IMR-90 (cell line): ENCODE results near the gene IFT57. TPM values are rescaled to one million over a fixed set of nuclear protein-coding genes. Genes with fewer than 3 reads are reported as not detected.

ENCODE experiments used
- ATAC-seq: fragments of 200-7000 bp; cut with Tn5 transposase; 2 replicates; pipeline ENCODE4 v1.9.1; 2020; ENCODE audit warnings: low read depth, mild to moderate bottlenecking, moderate library complexity
- BruUV-seq: library from RNA; stranded (reverse); fragments of 400-500 nt; replicated peaks from 2 replicates; lab custom pipeline; 2021; lab: Mats Ljungman, UMichigan
- CTCF ChIA-PET: fragments of 300-600 bp; formaldehyde crosslinking; extraction: SDS; loops from one replicate; lab custom pipeline; 2021; ENCODE audit warnings: antibody characterized with exemption; lab: Yijun Ruan, JAX
- POLR2A ChIA-PET: fragments of 300-600 bp; sonication (Branson Sonifier 250); formaldehyde crosslinking; loops from one replicate; lab custom pipeline; 2022; ENCODE audit warnings: antibody characterized with exemption; ENCODE audit not compliant: unreplicated experiment; lab: Charles Lee
- DNase-seq: peaks from one replicate; pipeline ENCODE4 v3.0.0; 2013
- H2AFZ ChIP-seq: replicated peaks from 2 replicates; pipeline ENCODE3; 2013; ENCODE audit warnings: low read length, mild to moderate bottlenecking; ENCODE audit not compliant: poor library complexity
- H2AK5ac ChIP-seq: 2 replicates; pipeline ENCODE4 v1.6.1; 2013; ENCODE audit warnings: low read depth, low read length, inconsistent platforms
- H2AK9ac ChIP-seq: replicated peaks from 2 replicates; pipeline ENCODE3; 2013; ENCODE audit warnings: mild to moderate bottlenecking, low read depth, low read length, moderate library complexity; ENCODE audit not compliant: poor library complexity
- H2BK120ac ChIP-seq: 2 replicates; pipeline ENCODE4 v1.6.1; 2013; ENCODE audit warnings: low read depth, low read length, inconsistent platforms
- H2BK15ac ChIP-seq: 3 replicates; pipeline ENCODE4 v1.6.1; 2013; ENCODE audit warnings: low read depth, low read length, inconsistent platforms
- H2BK20ac ChIP-seq: 2 replicates; pipeline ENCODE4 v1.6.1; 2013; ENCODE audit warnings: low read depth, mild to moderate bottlenecking, inconsistent platforms, low read length, moderate library complexity
- H2BK5ac ChIP-seq: 2 replicates; pipeline ENCODE4 v1.6.1; 2013; ENCODE audit warnings: mild to moderate bottlenecking, low read depth, low read length, inconsistent platforms; ENCODE audit not compliant: poor library complexity, severe bottlenecking
- H3K14ac ChIP-seq: replicated peaks from 2 replicates; pipeline ENCODE4 v1.6.1; 2013; ENCODE audit warnings: low read depth, low read length, inconsistent platforms
- H3K18ac ChIP-seq: 2 replicates; pipeline ENCODE4 v1.6.1; 2013; ENCODE audit warnings: low read depth, low read length, control low read depth
- H3K23ac ChIP-seq: 2 replicates; pipeline ENCODE4 v1.6.1; 2013; ENCODE audit warnings: low read depth, low read length, inconsistent platforms
- H3K27ac ChIP-seq: 2 replicates; pipeline ENCODE4 v1.5.1; 2013; ENCODE audit warnings: mild to moderate bottlenecking, control low read depth, low read length; ENCODE audit not compliant: insufficient read depth
- H3K27me3 ChIP-seq: 2 replicates; pipeline ENCODE4 v1.6.1; 2013; ENCODE audit warnings: low read length; ENCODE audit not compliant: control insufficient read depth, insufficient read depth
- H3K36me3 ChIP-seq: 2 replicates; pipeline ENCODE4 v1.6.1; 2013; ENCODE audit warnings: low read length, mixed read lengths; ENCODE audit not compliant: control insufficient read depth, insufficient read depth
- H3K4ac ChIP-seq: 2 replicates; pipeline ENCODE4 v1.6.1; 2013; ENCODE audit warnings: low read depth, low read length, inconsistent platforms
- H3K4me1 ChIP-seq: 2 replicates; pipeline ENCODE4 v1.6.1; 2013; ENCODE audit warnings: low read length, mixed read lengths; ENCODE audit not compliant: control insufficient read depth, insufficient read depth
- H3K4me2 ChIP-seq: 2 replicates; pipeline ENCODE4 v1.6.1; 2013; ENCODE audit warnings: low read depth, mild to moderate bottlenecking, control low read depth, low read length, moderate library complexity
- H3K4me3 ChIP-seq: 2 replicates; pipeline ENCODE4 v1.5.1; 2013; ENCODE audit warnings: low read depth, mild to moderate bottlenecking, control low read depth, low read length, moderate library complexity; ENCODE audit not compliant: insufficient read depth
- H3K56ac ChIP-seq: 2 replicates; pipeline ENCODE4 v1.6.1; 2013; ENCODE audit warnings: low read length, inconsistent platforms; ENCODE audit not compliant: insufficient read depth; ENCODE audit errors: extremely low read depth
- H3K79me1 ChIP-seq, 2 experiments: 2 replicates each; pipeline ENCODE4 v1.6.1; 2013; ENCODE audit warnings: low read length in 2 of 2, inconsistent platforms in 1 of 2, low read depth in 1 of 2
- H3K9ac ChIP-seq: 2 replicates; pipeline ENCODE4 v1.6.1; 2013; ENCODE audit warnings: low read depth, low read length, control low read depth
- H3K9me1 ChIP-seq: 2 replicates; pipeline ENCODE4 v1.6.1; 2013; ENCODE audit warnings: low read length, inconsistent platforms; ENCODE audit not compliant: insufficient read depth
- H3K9me3 ChIP-seq: 2 replicates; pipeline ENCODE4 v1.6.1; 2013; ENCODE audit warnings: low read length; ENCODE audit not compliant: control insufficient read depth, insufficient read depth
- H4K20me1 ChIP-seq: 2 replicates; pipeline ENCODE4 v1.6.1; 2013; ENCODE audit warnings: low read length, inconsistent platforms; ENCODE audit not compliant: insufficient read depth
- H4K5ac ChIP-seq: 2 replicates; pipeline ENCODE4 v1.6.1; 2013; ENCODE audit warnings: mild to moderate bottlenecking, low read depth, low read length, control low read depth
- H4K8ac ChIP-seq, 2 experiments: 2 replicates each; pipeline ENCODE4 v1.6.1; 2013; ENCODE audit warnings: low read depth in 2 of 2, low read length in 2 of 2, control low read depth in 1 of 2, inconsistent platforms in 1 of 2
- H4K91ac ChIP-seq: 2 replicates; pipeline ENCODE4 v1.6.1; 2013; ENCODE audit warnings: low read depth, low read length, inconsistent platforms; ENCODE audit not compliant: insufficient read depth
- SMC3 ChIP-seq: fragments of 150-350 bp; IDR thresholded peaks from 2 replicates; pipeline ENCODE4 v1.6.1; 2016; ENCODE audit warnings: low read depth, mild to moderate bottlenecking, antibody characterized with exemption, low read length, moderate library complexity
- WGBS, 2 experiments: methylation state at CpG; one replicate each; pipeline versions ENCODE4 v1.1.5 to v1.1.7; 2013; ENCODE audit warnings: missing lambda C conversion rate in 2 of 2; ENCODE audit not compliant: insufficient read length in 1 of 2; ENCODE audit errors: extremely low coverage in 2 of 2; 5-methylcytosine and 5-hydroxymethylcytosine counted together
- dilution Hi-C: fragments of 300-500 bp; cut with HindIII; formaldehyde crosslinking; loops from one replicate; pipeline ENCODE4 v1.14.3; 2018; ENCODE audit warnings: low sequenced_read_pairs; ENCODE audit not compliant: unreplicated experiment
- in situ Hi-C: fragments of 300-500 bp; cut with MboI; formaldehyde crosslinking; loops from 3 replicates; pipeline ENCODE4 v1.14.3; 2019; ENCODE audit warnings: low sequenced_read_pairs, inconsistent platforms, mixed read lengths
- intact Hi-C: fragments of 100-400 bp; cut with micrococcal nuclease; formaldehyde crosslinking; loops from 2 replicates; pipeline ENCODE4 v1.10.0; 2022
- polyA plus RNA-seq, 3 experiments: library from polyadenylated mRNA; depleted of rRNA; stranded (reverse); fragments of >200 nt; gene quantifications; 2 replicates each; pipeline ENCODE4 v1.2.3, GENCODE V29; 2012; ENCODE audit warnings: low replicate concordance in 1 of 3
- total RNA-seq: library from RNA; depleted of rRNA; stranded (reverse); fragments of >200 nt; gene quantifications from 2 replicates; pipeline ENCODE4 v1.2.3, GENCODE V29; 2012
- TF ChIP-seq, protein P1 (sequence below): conservative IDR thresholded peaks from 2 replicates; pipeline ENCODE4 v1.5.1; 2012; ENCODE audit warnings: mild to moderate bottlenecking, low read depth, low read length, improper control_type of control experiment

The IFT57 gene
- total and polyA plus RNA-seq, 2 of the 4 experiments (the other 2 are of a cell fraction), result 30.0 to 35.3 TPM

DNA sequence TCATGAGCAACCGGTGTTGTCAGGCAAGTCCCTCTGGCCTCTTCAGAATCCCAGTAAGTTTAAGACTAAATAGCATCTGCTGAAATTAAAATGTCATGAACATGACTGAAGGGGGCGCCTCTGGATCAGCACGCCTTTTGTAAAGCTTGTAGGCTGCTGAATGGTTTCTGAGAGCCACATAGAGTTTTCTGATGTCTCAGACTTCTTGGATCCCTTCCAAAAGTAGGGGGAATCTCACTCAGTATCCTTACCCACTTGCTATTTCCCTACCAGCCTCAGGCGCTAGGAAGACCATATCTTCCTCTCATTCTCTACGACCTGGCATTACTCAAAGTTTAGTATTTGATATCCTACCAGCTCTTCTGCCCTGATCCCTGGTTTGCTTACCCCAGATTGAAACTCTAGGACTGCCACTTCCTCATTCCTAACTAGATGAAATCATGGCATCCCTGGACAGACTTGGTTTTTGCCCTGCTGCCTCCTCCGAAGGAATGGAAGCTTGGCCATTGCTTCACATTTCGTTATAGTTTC, 68.7 kb downstream of the IFT57 start (continued):
- TF ChIP-seq, protein P1, sequence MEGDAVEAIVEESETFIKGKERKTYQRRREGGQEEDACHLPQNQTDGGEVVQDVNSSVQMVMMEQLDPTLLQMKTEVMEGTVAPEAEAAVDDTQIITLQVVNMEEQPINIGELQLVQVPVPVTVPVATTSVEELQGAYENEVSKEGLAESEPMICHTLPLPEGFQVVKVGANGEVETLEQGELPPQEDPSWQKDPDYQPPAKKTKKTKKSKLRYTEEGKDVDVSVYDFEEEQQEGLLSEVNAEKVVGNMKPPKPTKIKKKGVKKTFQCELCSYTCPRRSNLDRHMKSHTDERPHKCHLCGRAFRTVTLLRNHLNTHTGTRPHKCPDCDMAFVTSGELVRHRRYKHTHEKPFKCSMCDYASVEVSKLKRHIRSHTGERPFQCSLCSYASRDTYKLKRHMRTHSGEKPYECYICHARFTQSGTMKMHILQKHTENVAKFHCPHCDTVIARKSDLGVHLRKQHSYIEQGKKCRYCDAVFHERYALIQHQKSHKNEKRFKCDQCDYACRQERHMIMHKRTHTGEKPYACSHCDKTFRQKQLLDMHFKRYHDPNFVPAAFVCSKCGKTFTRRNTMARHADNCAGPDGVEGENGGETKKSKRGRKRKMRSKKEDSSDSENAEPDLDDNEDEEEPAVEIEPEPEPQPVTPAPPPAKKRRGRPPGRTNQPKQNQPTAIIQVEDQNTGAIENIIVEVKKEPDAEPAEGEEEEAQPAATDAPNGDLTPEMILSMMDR, result peak; percentile 65

DNA sequence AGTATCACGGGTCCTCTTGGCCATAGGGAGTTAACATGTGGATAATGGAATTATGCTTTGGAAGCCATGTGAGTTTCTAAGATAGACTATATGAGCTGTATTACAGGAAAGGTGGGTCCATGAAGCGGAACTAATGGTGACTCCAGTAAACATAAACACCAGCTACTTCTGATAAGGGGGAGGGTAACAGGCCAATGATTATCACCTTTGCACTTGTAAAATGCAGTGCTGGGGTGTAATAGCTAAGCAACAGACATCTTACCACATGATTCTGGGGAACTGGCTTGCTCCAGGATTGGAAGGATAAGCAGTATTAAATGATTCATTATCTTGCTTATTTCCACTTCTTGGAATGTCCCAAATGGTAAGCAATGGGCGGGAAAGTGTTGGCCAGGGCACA, 70.0 kb downstream of the IFT57 start:
- in situ Hi-C loops, result no loop called here
- H3K9me3 ChIP-seq, result no peaks in the 10 kb centered on the region
- H2BK5ac ChIP-seq, result no peak overlapping the region
- CTCF ChIA-PET, result interaction anchor here (1.7 kb wide), 1 partner anchor 15 kb away, joined by 4 read pairs; no protein-coding TSS in a partner anchor
- WGBS, 2 experiments, result no CpG with 5 or more reads among the region's 3 CpGs
- peaks cover 11% of the 10 kb centered on the region for H3K4me1 ChIP-seq
- no peaks in the 10 kb centered on the region for H4K20me1 ChIP-seq
- no peak overlapping the region for H3K27ac ChIP-seq
- H3K4me3 ChIP-seq, result no peak overlapping the region
- H3K9ac ChIP-seq, result no peak overlapping the region
- H3K9me1 ChIP-seq, result peaks cover 3% of the 10 kb centered on the region; the same call in 1 of the 2 replicates
- no peak overlapping the region for H2BK120ac ChIP-seq
- no peak overlapping the region for H2BK15ac ChIP-seq
- H3K18ac ChIP-seq, result no peak overlapping the region
- no peak for TF ChIP-seq SMC3
- no peaks in the 10 kb centered on the region for H3K27me3 ChIP-seq
- no peak overlapping the region for H4K5ac ChIP-seq
- H3K14ac ChIP-seq, result 0 out of 2 replicates have a peak overlapping the region, but pooled peaks have one; percentile 21
- no peaks in the 10 kb centered on the region for H3K79me1 ChIP-seq
- no peak overlapping the region for H4K91ac ChIP-seq
- ATAC-seq (peak; percentile 43; the same call in 1 of the 2 replicates), DNase-seq (no peak)
- peak overlapping the region; percentile 69 for H2AFZ ChIP-seq
- POLR2A ChIA-PET, result no interaction called here
- peak overlapping the region in 1 of 2 experiments; percentile 26; a peak in 1 of 4 replicates for H4K8ac ChIP-seq
- H3K23ac ChIP-seq, result no peak overlapping the region
- no peak overlapping the region; the same call in 1 of the 2 replicates for H2AK5ac ChIP-seq
- 0 out of 2 replicates have a peak overlapping the region, but pooled peaks have one; percentile 9 for H2BK20ac ChIP-seq
- H3K36me3 ChIP-seq, result no peaks in the 10 kb centered on the region
- no peak overlapping the region for H3K4ac ChIP-seq
- H3K56ac ChIP-seq, result no peak overlapping the region
- BruUV-seq, result no TSS peak
- H2AK9ac ChIP-seq, result no peak overlapping the region
- H3K4me2 ChIP-seq, result no peak overlapping the region
- intact Hi-C loops, result loop anchor here (2.0 to 10.0 kb wide), 2 partner anchors 253 to 325 kb away; no protein-coding TSS in a partner anchor
- dilution Hi-C loops, result no loop called here
